RPMI8226 (cell line): Measurements from ENCODE around the gene PPP2R2C.

Source experiments
- DNase-seq: peaks from one replicate; pipeline ENCODE4 v3.0.0-alpha.2; 2015

Gene PPP2R2C

DNA sequence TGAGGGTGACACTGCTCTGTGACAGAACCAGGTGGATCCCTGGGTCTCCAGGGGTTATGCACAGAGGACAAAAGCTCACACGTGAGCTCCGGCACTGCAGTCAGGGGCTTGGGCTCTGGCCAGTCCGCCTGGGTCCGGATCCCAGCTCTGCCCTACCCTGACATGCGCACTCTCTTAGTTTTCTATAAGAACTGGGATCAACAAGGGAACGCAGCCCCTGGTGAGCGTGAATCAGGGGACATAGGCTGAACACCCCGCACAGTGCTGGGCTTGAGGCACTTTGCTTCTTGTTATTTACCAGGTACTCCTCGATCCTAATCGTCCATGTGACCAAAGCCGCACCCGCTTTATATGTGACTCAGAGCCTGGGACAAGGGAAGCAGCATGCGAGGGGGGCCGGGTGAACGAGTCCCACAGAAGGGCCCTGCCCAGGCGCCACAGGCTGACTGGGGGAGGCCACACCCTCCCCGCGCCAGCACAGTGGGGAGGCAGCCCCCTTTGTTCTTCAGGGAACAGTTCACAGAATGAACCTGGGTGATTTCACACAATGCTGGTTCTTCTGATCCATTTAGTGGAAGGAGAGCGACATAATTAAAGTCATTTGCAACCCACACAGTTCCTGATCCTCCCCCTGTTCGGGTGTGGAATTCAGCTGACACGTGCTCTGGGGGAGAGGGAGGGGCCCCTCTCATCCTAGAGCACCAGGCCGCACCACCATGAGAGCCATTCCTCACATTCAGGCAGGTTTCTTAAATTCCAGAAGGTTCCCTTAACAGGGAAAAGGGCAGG, 147.2 kb downstream of the PPP2R2C start:
- DNase-seq = no peak

DNA sequence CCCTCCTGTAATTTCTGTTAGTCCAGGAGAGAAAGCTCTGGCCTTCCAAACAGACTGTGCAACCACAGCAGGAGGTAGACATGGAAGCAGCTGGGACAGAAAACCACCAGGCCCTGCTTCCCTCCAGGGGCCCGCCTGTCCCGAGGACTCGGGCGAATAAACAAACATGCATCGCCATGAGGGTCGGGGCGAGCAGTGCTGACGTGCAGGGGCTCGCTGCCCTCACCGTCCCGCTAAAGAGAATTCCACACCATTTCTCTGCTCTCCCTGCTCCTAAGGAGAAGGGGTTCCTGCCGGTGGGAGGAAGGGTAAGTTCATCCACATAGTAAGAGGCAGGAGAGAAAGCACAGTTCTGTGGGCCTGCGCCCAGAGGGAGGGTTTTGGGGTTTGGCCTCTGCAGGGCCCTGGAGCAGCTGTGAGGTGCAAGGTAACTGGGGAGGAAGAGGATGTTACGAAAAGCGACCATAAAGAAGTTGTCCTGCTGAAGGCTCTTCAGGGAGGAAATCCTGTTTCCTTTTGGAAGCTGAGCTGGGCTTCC, 147.9 kb downstream of the PPP2R2C start:
- no peak for DNase-seq

DNA sequence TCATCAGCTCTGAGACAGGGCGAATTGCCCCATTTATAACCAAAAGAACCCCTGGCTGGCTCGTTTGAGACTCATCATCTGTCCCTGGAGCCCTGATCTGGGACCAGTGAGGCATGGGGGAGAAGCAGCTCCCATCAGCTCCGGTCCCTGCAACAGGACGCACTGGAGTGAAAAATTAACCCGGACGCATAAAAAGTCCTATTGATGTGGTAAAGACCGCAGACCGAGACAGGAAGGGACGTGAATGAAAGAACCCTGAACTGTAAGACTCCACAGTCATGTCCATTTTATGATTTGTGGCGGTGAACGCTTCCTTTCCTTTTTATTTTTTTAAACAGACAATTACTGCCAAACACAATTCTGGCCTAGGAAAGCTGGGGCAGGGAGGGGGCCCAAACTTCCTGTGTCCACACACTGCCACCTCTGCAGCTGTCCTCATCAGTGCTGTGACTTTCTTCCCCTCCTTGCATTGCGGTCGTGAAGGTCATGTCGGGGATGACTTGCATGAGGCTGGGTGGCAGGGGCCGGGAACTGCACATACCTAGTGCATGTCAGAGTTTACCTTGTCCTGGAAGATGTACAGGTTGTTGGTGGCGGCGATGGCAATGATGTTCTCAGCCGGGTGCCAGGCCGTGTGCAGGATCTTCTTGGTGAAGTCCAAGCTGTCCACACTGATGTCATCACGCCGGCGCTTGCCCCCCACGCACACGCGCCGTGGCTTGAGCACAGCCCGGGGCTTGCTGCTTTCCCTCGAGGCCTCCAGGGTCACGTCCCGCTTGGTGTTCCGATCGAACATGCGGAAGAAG, 149.4 kb downstream of the PPP2R2C start:
- DNase-seq = no peak

DNA sequence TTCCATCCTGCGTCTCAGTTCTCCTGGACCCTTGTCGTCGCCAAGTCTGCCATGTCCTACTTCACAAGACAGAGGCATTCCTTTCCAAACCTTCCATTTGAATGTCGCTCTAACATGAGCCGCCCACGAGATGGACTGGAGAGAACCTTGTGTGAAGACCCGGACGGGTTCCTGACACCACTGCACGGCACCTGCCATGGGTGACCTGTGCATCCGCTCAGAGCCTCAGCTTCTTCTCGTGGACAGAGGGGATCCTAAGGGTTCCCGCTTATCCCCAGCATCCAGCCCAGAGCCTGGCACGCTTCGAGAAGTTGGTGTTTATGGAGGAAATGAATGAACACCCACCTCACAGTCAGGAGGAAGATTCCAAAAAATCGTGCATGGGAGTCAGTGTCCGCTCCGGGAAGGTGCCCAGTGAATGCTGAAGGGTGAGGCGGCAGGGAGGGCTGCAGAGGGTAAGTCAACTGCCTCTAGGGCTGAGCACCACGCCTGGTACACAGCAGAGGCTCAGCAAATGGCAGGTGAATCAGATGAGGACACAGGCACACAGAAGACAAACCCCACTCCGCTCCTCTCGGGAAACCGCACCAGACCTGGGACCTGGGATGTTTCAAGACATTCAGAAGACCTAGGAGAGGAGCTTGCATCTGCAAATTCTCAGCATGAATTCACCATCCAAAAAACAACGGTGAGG, 150.2 kb downstream of the PPP2R2C start:
- DNase-seq = no peak

DNA sequence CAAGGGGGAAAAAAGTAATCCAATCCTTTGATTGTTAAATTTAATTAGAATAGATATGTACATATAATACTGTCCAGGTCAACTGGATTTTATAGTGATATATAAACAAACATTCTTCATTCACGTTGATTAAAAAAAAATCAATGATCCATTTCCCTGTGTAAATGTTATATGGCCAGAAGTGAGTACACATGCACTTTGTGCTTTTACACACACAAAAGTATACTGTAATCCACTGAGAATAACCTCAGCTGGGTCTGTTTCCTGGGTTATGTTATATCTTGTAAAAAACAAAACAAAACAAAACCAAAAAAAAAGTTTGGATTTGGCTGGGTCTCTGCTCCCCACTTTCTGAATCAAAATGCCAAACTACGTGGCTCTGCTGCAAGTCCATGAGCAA, 151.1 kb downstream of the PPP2R2C start:
- no peak for DNase-seq

DNA sequence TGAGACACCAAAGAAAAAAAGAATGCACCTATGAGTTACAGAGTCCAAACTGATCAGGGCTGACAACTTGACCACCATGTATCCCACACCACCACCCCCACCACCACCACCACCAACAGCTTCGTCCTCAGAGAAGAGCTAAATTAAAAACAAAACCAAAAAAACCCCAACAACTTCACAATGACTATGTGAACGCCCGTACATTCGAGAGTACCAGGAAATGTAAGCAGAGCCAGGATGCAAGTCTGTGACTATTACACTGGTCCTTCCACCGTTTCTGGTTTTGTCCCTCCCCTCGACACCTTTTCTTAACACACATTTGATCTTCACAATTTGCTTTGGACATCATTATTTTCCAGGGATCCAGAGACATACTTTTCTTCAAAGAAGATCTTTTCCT, 151.8 kb downstream of the PPP2R2C start:
- no peak for DNase-seq

DNA sequence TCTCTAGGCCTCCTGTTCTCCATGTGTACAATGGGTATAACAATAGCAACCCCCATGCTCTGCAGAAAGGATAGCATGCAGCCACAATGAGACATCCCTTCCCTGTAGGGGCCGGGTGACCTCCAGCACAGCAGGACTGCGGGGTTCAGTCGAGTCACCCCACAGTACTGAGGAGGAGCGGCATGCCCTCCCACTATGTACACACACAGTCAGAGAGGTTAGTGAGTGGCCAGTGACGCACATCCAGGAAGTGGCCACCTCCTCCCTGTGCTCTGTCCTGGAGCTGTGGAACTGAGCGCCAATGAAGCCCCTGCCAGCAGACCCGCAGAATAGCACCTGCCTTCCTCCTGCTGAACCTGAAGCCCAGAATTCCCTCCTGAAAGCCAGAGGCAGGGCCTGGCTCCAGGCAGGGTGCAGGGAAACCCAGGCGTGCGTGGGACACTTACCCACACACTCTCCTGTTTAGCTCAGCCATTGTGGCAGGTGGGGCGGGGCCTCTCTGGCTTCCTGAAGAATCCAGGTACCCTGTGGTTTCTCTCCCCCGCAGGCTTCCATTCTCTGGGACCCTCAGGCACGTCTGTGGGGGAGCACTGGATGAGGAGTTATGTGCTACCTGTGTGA, 152.8 kb downstream of the PPP2R2C start:
- no peak for DNase-seq

DNA sequence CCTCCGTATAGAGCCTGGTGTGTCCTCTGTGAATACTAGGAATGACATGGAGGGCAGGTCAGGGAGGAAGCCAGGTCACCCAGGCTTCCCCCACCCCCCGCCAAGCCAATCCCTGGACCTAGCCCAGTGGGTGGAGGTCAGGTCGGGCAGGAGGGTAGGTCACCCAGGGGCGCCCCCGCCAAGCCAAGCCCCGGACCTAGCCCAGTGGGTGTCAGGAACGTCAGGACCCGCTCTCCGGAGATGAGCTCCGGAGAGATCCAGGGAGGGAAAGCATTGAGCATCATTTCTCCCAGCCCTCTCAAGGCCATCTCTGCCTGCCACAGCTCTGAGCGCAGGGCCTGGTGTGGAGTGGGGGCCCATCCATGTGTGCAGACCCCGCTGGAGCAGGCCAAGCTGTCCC, 154.2 kb downstream of the PPP2R2C start:
- DNase-seq = no peak

DNA sequence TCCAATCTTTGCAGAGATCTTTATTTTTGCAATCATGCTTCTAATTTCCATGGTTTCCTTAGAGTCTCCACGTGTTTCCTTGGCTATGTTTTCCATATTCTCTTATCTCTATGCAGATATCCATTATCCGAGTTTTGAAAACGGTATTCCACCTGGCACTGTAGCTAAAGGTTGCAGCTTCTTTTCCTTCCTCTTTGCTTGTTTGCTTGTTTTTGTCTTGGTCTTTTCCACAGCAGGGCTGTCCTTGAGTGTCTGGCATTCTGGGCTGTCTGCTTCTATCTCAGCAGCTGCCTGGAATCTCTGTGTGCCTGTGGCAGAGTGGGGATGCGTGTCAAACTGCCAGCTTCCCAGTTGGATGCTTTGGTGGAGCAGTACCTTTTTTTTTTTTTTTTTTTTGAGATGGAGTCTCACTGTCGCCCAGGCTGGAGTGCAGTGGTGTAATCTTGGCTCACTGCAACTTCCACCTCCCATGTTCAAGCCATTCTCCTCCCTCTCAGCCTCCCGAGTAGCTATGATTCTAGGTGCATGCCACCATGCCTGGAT, 155.9 kb downstream of the PPP2R2C start:
- DNase-seq = no peak

DNA sequence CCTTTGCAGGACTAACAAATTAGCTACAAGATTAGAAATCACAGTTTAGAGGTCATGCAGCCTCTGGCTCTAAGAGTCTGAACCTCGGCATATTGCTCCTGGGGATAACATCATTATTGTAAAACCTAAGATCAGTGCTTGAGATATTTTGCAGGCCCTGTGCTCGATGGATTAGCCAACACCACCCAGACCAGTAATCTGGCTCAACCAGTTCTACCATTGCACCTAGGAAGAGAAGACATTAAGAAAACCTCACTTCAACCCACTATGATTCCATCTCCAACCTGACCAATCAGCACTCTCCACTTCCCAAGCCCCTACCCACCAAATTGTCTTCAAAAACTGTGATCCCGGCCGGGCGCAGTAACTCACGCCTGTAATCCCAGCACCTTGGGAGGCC, 159.2 kb downstream of the PPP2R2C start:
- no peak for DNase-seq

DNA sequence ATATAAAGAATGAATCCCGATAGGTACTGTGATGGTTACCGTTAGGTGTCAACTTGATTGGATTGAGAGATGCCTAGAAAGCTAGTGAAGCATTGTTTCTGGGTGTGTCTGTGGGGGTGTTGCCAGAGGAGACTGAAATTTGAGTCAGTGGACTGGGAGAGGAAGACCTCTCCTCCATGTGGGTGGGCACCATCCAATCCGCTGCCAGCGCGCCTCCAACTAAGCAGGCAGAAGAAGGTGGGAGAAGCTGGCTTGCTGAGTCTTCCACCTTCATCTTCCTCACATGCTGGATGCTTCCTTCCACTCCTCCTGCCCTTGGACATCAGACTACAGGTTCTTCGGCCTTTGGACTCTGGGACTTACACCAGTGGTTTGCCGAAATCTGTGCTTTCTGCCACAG, 162.6 kb downstream of the PPP2R2C start:
- no peak for DNase-seq

DNA sequence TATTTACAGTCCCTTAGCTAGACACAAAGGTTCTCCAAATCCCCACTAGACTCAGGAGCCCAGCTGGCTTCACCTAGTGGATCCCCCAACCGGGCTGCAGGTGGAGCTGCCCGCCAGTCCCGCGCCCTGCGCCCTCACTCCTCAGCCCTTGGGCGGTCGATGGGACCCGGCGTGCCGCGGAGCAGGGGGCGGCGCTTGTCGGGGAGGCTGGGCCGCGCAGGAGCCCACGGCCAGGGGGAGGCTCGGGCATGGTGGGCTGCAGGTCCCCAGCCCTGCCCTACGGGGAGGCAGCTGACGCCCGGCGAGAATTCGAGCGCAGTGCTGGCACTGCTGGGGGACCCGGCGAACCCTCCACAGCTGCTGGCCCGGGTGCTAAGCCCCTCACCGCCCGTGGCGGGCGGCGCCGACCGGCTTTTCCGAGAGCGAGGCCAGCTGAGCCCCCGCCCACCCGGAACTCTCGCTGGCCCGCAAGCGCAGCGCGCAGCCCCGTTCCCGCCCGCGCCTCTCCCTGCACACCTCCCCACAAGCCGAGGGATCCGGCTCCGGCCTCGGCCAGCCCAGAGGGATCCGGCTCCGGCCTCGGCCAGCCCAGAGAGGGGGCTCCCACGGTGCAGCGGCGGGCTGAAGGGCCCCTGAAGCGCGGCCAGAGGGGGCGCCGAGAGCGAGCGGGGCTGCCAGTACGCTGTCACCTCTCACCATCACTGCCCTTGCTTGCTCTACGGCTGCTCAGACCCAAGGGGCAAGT, 163.3 kb downstream of the PPP2R2C start:
- DNase-seq = no peak

DNA sequence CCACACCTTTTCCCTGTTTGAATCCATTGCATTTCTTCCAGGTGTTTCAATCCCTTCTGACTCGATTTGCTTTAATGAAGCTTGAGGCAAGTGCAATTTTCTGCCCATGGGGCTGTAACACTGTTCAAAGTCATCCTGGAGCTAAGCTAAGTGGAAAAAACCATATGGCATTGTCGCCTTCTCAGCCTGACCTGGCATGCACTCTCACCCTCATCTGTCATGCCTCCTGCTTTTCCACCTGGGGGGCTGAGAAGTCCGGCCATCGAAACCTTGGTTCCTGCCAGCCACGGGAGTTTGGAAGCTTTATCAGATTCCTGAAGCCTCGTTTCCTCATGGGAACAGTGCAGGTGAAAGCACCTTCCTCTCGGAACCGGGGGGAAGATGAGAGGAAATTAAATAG, 164.5 kb downstream of the PPP2R2C start:
- DNase-seq = no peak

DNA sequence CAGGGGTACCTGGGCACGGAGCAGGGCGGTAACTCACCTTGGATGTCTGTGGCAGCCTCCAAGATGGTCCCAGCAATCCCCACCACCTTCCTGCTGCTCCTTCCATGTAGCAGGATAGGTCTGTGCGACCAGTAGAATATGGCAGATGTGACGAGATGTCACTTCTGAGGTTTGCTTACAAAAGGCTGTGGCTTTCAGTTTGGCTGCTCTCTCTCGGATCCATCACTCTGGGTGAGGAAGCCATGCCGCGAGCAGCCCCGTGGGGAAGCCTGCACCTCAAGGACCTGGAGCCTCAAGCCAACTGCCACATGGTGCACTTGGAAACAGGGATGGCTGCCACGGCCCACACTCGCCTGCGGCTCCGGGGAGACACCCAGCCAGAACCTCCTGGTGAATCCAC, 165.2 kb downstream of the PPP2R2C start:
- DNase-seq = no peak

DNA sequence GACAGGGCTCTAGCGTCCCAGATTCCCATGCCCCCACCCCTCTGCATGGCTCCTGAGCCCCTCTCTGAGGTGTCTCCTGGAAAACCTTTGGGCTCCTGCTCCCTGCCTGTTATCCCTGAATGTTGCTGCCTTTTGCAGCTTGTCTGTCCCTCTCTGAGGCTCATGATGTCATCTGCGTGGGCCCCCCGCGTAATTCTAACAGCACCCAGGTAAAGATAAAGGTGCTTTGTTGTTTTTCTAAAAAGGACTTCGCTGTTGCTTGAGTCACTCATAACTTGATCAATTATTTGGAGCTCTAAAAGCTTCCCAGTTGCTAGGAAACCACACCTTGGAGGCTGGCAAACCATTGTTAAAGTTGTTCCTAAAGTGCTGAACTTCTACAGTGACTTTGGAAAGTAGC, 166.1 kb downstream of the PPP2R2C start:
- DNase-seq = no peak

DNA sequence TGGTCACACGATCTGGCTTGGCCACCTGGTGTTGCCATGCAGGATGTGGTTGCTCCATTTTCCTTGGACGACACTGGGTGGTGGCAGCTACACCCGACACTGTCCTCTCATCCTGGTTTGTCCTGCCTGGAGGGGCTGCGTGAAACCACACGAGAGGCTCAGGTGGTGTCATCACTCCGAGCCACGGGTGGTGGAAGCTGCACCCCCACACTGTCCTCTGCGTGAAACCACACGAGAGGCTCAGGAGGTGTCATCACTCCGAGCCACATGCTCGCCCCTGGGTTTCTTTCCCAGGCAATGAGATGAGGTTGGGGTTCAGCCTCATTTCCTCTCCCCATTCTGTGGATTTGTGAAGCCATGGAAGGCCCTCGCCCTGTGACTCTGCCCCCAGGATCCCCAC, 168.5 kb downstream of the PPP2R2C start:
- DNase-seq = no peak

DNA sequence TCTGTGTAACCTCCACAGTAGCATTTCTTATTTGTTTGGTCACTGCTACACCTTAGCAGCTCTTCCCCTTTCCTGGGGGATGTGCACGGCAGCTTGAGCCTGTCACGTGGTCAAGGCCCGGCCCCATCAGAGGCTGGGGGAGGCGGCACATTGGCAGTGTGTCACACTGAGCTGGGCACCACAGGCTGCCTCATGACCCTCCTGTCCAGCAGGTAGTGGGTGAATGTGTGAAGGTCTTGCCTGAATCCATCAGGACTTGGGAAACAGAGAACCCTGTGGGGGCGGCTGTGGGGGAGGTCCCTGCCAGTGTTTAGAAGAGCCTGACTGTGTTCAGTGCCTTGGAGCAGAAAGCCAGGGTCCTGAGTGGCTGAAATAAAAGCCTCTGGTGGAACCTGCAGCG, 169.5 kb downstream of the PPP2R2C start:
- DNase-seq = no peak

DNA sequence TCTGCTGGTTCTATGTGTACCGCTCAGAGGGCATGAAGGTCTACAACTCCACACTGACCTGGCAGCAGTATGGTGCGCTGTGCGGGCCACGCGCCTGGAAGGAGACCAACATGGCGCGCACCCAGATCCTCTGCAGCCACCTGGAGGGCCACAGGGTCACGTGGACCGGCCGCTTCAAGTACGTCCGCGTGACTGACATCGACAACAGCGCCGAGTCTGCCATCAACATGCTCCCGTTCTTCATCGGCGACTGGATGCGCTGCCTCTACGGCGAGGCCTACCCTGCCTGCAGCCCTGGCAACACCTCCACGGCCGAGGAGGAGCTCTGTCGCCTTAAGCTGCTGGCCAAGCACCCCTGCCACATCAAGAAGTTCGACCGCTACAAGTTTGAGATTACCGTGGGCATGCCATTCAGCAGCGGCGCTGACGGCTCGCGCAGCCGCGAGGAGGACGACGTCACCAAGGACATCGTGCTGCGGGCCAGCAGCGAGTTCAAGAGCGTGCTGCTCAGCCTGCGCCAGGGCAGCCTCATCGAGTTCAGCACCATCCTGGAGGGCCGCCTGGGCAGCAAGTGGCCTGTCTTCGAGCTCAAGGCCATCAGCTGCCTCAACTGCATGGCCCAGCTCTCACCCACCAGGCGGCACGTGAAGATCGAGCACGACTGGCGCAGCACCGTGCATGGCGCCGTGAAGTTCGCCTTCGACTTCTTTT, 170.5 kb downstream of the PPP2R2C start:
- DNase-seq = no peak

DNA sequence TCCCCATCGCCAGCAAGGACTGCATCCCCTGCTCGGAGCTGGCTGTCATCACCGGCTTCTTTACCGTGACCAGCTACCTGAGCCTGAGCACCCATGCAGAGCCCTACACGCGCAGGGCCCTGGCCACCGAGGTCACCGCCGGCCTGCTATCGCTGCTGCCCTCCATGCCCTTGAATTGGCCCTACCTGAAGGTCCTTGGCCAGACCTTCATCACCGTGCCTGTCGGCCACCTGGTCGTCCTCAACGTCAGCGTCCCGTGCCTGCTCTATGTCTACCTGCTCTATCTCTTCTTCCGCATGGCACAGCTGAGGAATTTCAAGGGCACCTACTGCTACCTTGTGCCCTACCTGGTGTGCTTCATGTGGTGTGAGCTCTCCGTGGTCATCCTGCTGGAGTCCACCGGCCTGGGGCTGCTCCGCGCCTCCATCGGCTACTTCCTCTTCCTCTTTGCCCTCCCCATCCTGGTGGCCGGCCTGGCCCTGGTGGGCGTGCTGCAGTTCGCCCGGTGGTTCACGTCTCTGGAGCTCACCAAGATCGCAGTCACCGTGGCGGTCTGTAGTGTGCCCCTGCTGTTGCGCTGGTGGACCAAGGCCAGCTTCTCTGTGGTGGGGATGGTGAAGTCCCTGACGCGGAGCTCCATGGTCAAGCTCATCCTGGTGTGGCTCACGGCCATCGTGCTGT, 171.2 kb downstream of the PPP2R2C start:
- no peak for DNase-seq

DNA sequence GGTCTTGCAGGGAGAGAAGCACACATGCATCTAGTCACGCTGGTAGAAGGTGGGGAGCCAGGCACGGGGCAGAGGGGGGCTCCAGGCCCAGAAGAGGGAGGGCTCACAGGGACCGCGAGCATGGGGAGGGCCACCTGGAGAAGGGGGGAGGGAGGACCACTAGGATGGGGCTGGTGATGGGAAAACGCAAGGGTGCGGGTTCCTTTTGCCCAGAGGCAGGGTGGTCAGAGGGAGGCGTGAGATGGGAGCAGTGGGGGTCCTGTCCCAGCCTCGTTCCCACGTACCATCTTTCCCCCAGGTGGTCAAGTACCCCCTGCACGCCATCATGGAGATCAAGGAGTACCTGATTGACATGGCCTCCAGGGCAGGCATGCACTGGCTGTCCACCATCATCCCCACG, 172.1 kb downstream of the PPP2R2C start:
- no peak for DNase-seq

DNA sequence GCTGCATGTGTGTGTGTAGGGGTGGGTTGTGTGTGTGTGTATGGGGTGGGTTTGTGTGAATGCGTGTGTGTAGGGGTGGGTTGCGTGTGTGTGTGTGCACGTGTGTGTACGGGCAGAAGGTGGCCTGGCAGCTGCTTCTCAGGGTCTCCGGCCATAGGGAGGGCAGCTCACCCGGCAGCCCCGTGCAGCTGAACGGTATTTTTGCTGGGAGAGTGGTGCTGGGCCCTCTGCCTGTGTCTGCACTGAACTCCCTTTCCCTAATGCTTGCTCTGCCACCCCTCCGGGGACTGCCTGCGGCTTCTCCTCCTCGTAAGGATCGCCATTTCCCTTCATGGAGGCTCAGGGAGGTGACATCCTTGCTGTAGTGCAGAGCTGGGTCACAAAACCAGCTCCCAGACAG, 172.5 kb downstream of the PPP2R2C start:
- no peak for DNase-seq
